NT2/D1 (cell line): Measurements from ENCODE around the gene GIT2.
"Not testable (repeated sequence)": the region's sequence is repeated elsewhere in the genome, so short reads cannot be mapped to it uniquely, and the experiment has no call there.

Source experiments
- DNase-seq: peaks from one replicate; pipeline ENCODE4 v3.0.0-alpha.2; 2011; ENCODE audit warnings: low read depth, low spot score
- H3K27me3 ChIP-seq: 2 replicates; pipeline ENCODE4 v1.6.0; 2011; ENCODE audit warnings: mild to moderate bottlenecking; ENCODE audit not compliant: insufficient read length, insufficient read depth
- H3K36me3 ChIP-seq: 2 replicates; pipeline ENCODE4 v1.6.1; 2011; ENCODE audit warnings: mild to moderate bottlenecking, low read length, mixed read lengths; ENCODE audit not compliant: insufficient read depth, insufficient read length
- H3K4me1 ChIP-seq: 2 replicates; pipeline ENCODE4 v1.5.1; 2011; ENCODE audit not compliant: insufficient read depth, insufficient read length
- H3K4me3 ChIP-seq: 2 replicates; pipeline ENCODE4 v1.5.1; 2011; ENCODE audit warnings: low read depth; ENCODE audit not compliant: insufficient read length
- H3K9ac ChIP-seq: 2 replicates; pipeline ENCODE4 v1.6.0; 2011; ENCODE audit warnings: low read depth; ENCODE audit not compliant: insufficient read length
- H3K9me3 ChIP-seq: 2 replicates; pipeline ENCODE4 v1.5.1; 2011; ENCODE audit warnings: mild to moderate bottlenecking, low read length; ENCODE audit not compliant: insufficient read depth
- SUZ12 ChIP-seq: IDR thresholded peaks from 2 replicates; pipeline ENCODE4 v1.6.1; 2011; ENCODE audit not compliant: insufficient read length, insufficient read depth; ENCODE audit errors: extremely low read depth
- YY1 ChIP-seq: IDR thresholded peaks from 2 replicates; pipeline ENCODE4 v1.6.1; 2011; ENCODE audit not compliant: insufficient read length, insufficient read depth
- ZNF274 ChIP-seq: IDR thresholded peaks from 2 replicates; pipeline ENCODE4 v1.6.1; 2011; ENCODE audit warnings: mild to moderate bottlenecking, low read depth, low read length

The GIT2 gene

GRCh38 chr12:109988903-109989302, 7.3 kb downstream of the GIT2 start:
- Histone ChIP-seq H3K27me3 (no peaks in the 10 kb centered on the region), H3K9ac (no peak overlapping the region), H3K36me3 (peaks cover 51% of the 10 kb centered on the region), H3K4me3 (no peak overlapping the region), H3K4me1 (no peaks in the 10 kb centered on the region), H3K9me3 (no peaks in the 10 kb centered on the region)
- TF ChIP-seq YY1 (no peak), ZNF274 (no peak), SUZ12 (no peak)
- DNase-seq = no peak

- no peak for TF ChIP-seq ZNF274
- no peak for TF ChIP-seq YY1
- TF ChIP-seq SUZ12 = no peak
- H3K4me3 ChIP-seq = no peak overlapping the region
- no peak for DNase-seq
- H3K27me3 ChIP-seq = no peaks in the 10 kb centered on the region
- H3K4me1 ChIP-seq = no peaks in the 10 kb centered on the region
- peaks cover 57% of the 10 kb centered on the region for H3K36me3 ChIP-seq
- H3K9ac ChIP-seq = no peak overlapping the region
- no peaks in the 10 kb centered on the region for H3K9me3 ChIP-seq
These were observed 7.9 kb downstream of the GIT2 start for GRCh38 chr12:109988274-109988673.

- no peak overlapping the region for H3K4me3 ChIP-seq
- no peaks in the 10 kb centered on the region for H3K9me3 ChIP-seq
- no peaks in the 10 kb centered on the region for H3K4me1 ChIP-seq
- peaks cover 63% of the 10 kb centered on the region for H3K36me3 ChIP-seq
- no peak for TF ChIP-seq ZNF274
- TF ChIP-seq YY1 = no peak
- TF ChIP-seq SUZ12 = no peak
- no peaks in the 10 kb centered on the region for H3K27me3 ChIP-seq
- no peak overlapping the region for H3K9ac ChIP-seq
- no peak for DNase-seq
These were observed 8.6 kb downstream of the GIT2 start for GRCh38 chr12:109987615-109988014.

- not testable (repeated sequence) for H3K9me3 ChIP-seq, DNase-seq, H3K9ac ChIP-seq, H3K27me3 ChIP-seq, H3K4me1 ChIP-seq, H3K4me3 ChIP-seq
- peaks cover 72% of the 10 kb centered on the region for H3K36me3 ChIP-seq
These were observed 9.9 kb downstream of the GIT2 start for GRCh38 chr12:109986236-109986635.

GRCh38 chr12:109983432-109984142, 12.6 kb downstream of the GIT2 start:
- H3K9me3 ChIP-seq = no peaks in the 10 kb centered on the region
- TF ChIP-seq YY1 = no peak
- TF ChIP-seq ZNF274 = no peak
- no peak for TF ChIP-seq SUZ12
- H3K4me1 ChIP-seq = no peaks in the 10 kb centered on the region
- H3K36me3 ChIP-seq = peaks cover 74% of the 10 kb centered on the region
- H3K27me3 ChIP-seq = no peaks in the 10 kb centered on the region
- no peak for DNase-seq
- no peak overlapping the region for H3K4me3 ChIP-seq
- H3K9ac ChIP-seq = no peak overlapping the region

- no peaks in the 10 kb centered on the region for H3K9me3 ChIP-seq
- H3K36me3 ChIP-seq = peaks cover 65% of the 10 kb centered on the region
- H3K4me3 ChIP-seq = no peak overlapping the region
- H3K9ac ChIP-seq = no peak overlapping the region
- no peak for DNase-seq
- no peaks in the 10 kb centered on the region for H3K4me1 ChIP-seq
- no peaks in the 10 kb centered on the region for H3K27me3 ChIP-seq
- TF ChIP-seq ZNF274 (no peak), SUZ12 (no peak), YY1 (no peak)
These were observed 14.0 kb downstream of the GIT2 start for GRCh38 chr12:109982210-109982609.

- H3K9me3 ChIP-seq = no peaks in the 10 kb centered on the region
- H3K27me3 ChIP-seq = no peaks in the 10 kb centered on the region
- TF ChIP-seq SUZ12 (no peak), YY1 (no peak)
- no peaks in the 10 kb centered on the region for H3K4me1 ChIP-seq
- H3K36me3 ChIP-seq = peaks cover 69% of the 10 kb centered on the region
- DNase-seq = no peak
- no peak overlapping the region for H3K4me3 ChIP-seq
- H3K9ac ChIP-seq = no peak overlapping the region
These were observed 14.9 kb downstream of the GIT2 start for GRCh38 chr12:109981311-109981710.

GRCh38 chr12:109972821-109973220, 23.3 kb downstream of the GIT2 start:
- Histone ChIP-seq H3K4me1 (no peaks in the 10 kb centered on the region), H3K36me3 (peaks cover 41% of the 10 kb centered on the region), H3K9me3 (no peaks in the 10 kb centered on the region), H3K27me3 (no peaks in the 10 kb centered on the region), H3K4me3 (no peak overlapping the region), H3K9ac (no peak overlapping the region)
- DNase-seq = no peak
- no peak for TF ChIP-seq ZNF274
- TF ChIP-seq YY1 = no peak
- TF ChIP-seq SUZ12 = no peak
